NCI-H2196 treated with DMSO at 0.1 percent for 48 hours (cell line): ENCODE results near the gene VGF.
"Not testable (repeated sequence)": the region's sequence is repeated elsewhere in the genome, so short reads cannot be mapped to it uniquely, and the experiment has no call there.

Experiments
- DNase-seq: peaks from one replicate; lab custom pipeline; 2025; ENCODE audit not compliant: unreplicated experiment; lab: John Stamatoyannopoulos, UW

Gene VGF

GRCh38 chr7:101140339-101140699 is 25.1 kb downstream of the VGF start:
- no peak for DNase-seq

- peak; percentile 86 for DNase-seq
Measured at GRCh38 chr7:101138213-101138870, 27.0 kb downstream of the VGF start.

- DNase-seq: no peak
Measured at GRCh38 chr7:101137651-101138212, 27.6 kb downstream of the VGF start.

GRCh38 chr7:101134399-101134980 is 30.9 kb downstream of the VGF start:
- no peak for DNase-seq

GRCh38 chr7:101133621-101134398 is 31.6 kb downstream of the VGF start:
- no peak for DNase-seq

GRCh38 chr7:101132626-101133600 is 32.5 kb downstream of the VGF start:
- not testable (repeated sequence) for DNase-seq

- no peak for DNase-seq
Measured at GRCh38 chr7:101129603-101130117, 35.7 kb downstream of the VGF start.

- no peak for DNase-seq
Measured at GRCh38 chr7:101128040-101128834, 37.1 kb downstream of the VGF start.

- DNase-seq: no peak
Measured at GRCh38 chr7:101127460-101128039, 37.8 kb downstream of the VGF start.

GRCh38 chr7:101126651-101127459 is 38.5 kb downstream of the VGF start, which contains the start of gene SERPINE1:
SERPINE1 (plus strand) TSS chr7:101127104; CDS start chr7:101128394, 1,290 bp downstream.
- peak; percentile 67 for DNase-seq

GRCh38 chr7:101125989-101126650 is 39.2 kb downstream of the VGF start:
- peak; percentile 52 for DNase-seq

GRCh38 chr7:101124376-101125056 is 40.9 kb downstream of the VGF start:
- no peak for DNase-seq

- no peak for DNase-seq
Measured at GRCh38 chr7:101123703-101124068, 41.7 kb downstream of the VGF start.

GRCh38 chr7:101122933-101123702 is 42.3 kb downstream of the VGF start:
- DNase-seq: no peak

GRCh38 chr7:101121991-101122932 is 43.1 kb downstream of the VGF start:
- no peak for DNase-seq

- not testable (repeated sequence) for DNase-seq
Measured at GRCh38 chr7:101121631-101121990, 43.8 kb downstream of the VGF start.
